ENCODE measurements around the gene CDC14A. TPM values are rescaled to one million over a fixed set of nuclear protein-coding genes. Genes with fewer than 3 reads are reported as not detected.

CDC14A gene
- total RNA-seq, 1 experiment from 2014 or later: 11.1 TPM

- TF ChIP-seq AFF4 (CRISPR knock-in tag; IDR thresholded peaks at IDR 0.05; ENCODE audit: borderline replicate concordance): no peak
- no peak for TF ChIP-seq SP1 (CRISPR knock-in tag; conservative IDR thresholded peaks at IDR 0.05)
Observed at GRCh38 chr1:100316622-100317021, 35.7 kb upstream of the CDC14A start (continued).

- Mint-ChIP-seq H3K9me3 (peaks cover 47% of the 10 kb centered on the region), H3K4me3 (no peak overlapping the region), H3K36me3 (peaks cover 25% of the 10 kb centered on the region), H3K4me1 (peaks cover 21% of the 10 kb centered on the region), H3K27me3 (ENCODE audit: low read depth) (no peaks in the 10 kb centered on the region; the same call in none of the 2 replicates), H3K27ac (no peak overlapping the region)
- ChIA-PET POLR2A (interaction anchor here (1.2 kb wide), 1 partner anchor 14 kb away, joined by 3 read pairs; no protein-coding TSS in a partner anchor), CTCF (no interaction called here)
- TF ChIP-seq MLX (CRISPR knock-in tag; IDR thresholded peaks at IDR 0.05) (no peak), NFATC4 (CRISPR knock-in tag; IDR thresholded peaks at IDR 0.05) (no peak), ZMAT4 (CRISPR knock-in tag; IDR thresholded peaks at IDR 0.05) (no peak), ZNF121 (CRISPR knock-in tag; IDR thresholded peaks at IDR 0.05) (no peak), TEAD1 (CRISPR knock-in tag; IDR thresholded peaks at IDR 0.05) (no peak), PRDM15 (CRISPR knock-in tag; IDR thresholded peaks at IDR 0.05) (no peak), ARID4B (CRISPR knock-in tag; IDR thresholded peaks at IDR 0.05; ENCODE audit: borderline replicate concordance) (no peak), FOXP4 (CRISPR knock-in tag; IDR thresholded peaks at IDR 0.05) (no peak), ZSCAN18 (CRISPR knock-in tag; IDR thresholded peaks at IDR 0.05) (no peak)
- ATAC-seq (peak; percentile 44; the same call in 1 of the 2 replicates), DNase-seq (ENCODE audit: low spot score) (no peak)
Observed at GRCh38 chr1:100320311-100321099, 31.8 kb upstream of the CDC14A start.
